H1 (cell line): Measurements from ENCODE around the gene GCK. TPM values are rescaled to one million over a fixed set of nuclear protein-coding genes. Genes with fewer than 3 reads are reported as not detected.

Experiments used
- CEBPB ChIP-seq: IDR thresholded peaks from 2 replicates; pipeline ENCODE4 v1.6.1; 2012; ENCODE audit warnings: low read depth, low read length
- CHD1 ChIP-seq: IDR thresholded peaks from 2 replicates; pipeline ENCODE4 v1.6.1; 2012; ENCODE audit warnings: low read depth, low read length, improper control_type of control experiment
- polyA plus RNA-seq, 7 experiments: library from polyadenylated mRNA; depleted of rRNA in 3 of 7; stranded (reverse) in 5 of 7; unstranded in 2 of 7; fragments of >200 nt in 5 of 7; fragments of 200-250 nt in 2 of 7; gene quantifications; 1 replicate in 5 of 7; 2 replicates in 1 of 7; 4 replicates in 1 of 7; pipeline versions ENCODE4 v1.2.1 to v1.2.3, GENCODE V29; 2011 to 2013; ENCODE audit warnings: missing spikeins in 2 of 7, mixed read lengths in 2 of 7
- total RNA-seq: library from RNA; stranded (reverse); fragmentation: NEBNext Ultra II Directional; extraction: Animal tissue kit (Norgen Biotek cat#: 25700); gene quantifications from 2 replicates; pipeline ENCODE4 v1.2.1, GENCODE V29; 2021

GCK gene
- total and polyA plus RNA-seq, 2 of the 8 experiments (the other 6 are each of a cell fraction or from before 2014, with no cell fraction given): 2.4 to 4.9 TPM

- TF ChIP-seq CHD1: no peak
- no peak for TF ChIP-seq CEBPB
Observed at GRCh38 chr7:44096326-44096881, 92.8 kb downstream of the GCK start (continued).
